GM18520 (cell line): ENCODE measurements around the gene ZFYVE28.

Experiments used
- ATAC-seq: cut with Tn5 transposase; IDR thresholded peaks from one replicate; pipeline ENCODE4 v1.9.1; 2021; ENCODE audit not compliant: unreplicated experiment

Gene ZFYVE28

DNA sequence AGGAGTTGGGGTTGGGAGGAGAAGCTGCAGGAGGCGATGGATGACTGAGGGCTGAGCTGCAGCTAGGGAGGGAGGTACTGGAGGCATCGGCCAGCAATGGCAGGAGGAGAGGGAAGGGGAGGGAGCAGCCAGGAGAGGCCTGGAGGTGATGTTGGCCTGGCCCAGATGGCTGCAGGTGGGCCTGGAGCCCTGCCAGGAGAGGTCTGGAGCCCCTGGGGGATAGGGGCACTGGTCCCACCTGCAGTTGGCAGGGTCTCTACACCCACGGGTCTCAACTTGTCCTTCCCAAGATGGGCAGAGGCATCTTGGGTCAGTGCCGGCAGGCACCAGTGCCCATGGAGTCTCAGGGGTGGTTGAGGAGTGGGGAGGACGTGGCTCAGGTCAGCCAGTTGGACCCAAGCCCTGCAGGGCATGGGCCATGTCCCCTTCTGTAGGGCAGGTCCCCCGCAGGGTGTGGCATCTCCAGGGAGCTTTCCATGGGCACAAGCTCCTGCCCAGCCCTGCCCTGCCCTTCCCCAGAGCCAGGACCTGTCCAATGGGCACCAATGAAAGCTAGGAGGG, 153.9 kb downstream of the ZFYVE28 start:
- no peak for ATAC-seq

DNA sequence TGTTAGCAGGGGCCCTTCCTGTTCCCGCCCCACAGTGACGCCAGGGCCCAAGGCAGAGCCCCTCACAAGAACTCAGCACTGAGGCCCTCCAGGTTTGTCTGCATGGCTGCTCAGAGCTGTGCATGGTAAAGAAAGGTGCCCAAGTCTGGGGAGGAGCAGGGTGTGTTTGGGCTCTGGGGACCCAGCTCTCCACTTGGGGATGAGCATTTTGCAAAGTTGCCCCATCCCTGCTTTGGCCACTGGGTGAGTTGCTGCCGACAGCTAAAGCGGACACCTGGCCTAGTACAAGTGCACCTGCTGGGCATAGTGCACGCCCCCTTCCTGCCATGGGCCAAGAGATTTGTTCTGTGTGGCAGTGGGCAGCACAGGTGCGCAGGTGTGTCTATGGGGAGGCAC, 154.5 kb downstream of the ZFYVE28 start:
- ATAC-seq, result no peak

- ATAC-seq, result no peak
Measured at GRCh38 chr4:2262944-2263250, 155.5 kb downstream of the ZFYVE28 start.

DNA sequence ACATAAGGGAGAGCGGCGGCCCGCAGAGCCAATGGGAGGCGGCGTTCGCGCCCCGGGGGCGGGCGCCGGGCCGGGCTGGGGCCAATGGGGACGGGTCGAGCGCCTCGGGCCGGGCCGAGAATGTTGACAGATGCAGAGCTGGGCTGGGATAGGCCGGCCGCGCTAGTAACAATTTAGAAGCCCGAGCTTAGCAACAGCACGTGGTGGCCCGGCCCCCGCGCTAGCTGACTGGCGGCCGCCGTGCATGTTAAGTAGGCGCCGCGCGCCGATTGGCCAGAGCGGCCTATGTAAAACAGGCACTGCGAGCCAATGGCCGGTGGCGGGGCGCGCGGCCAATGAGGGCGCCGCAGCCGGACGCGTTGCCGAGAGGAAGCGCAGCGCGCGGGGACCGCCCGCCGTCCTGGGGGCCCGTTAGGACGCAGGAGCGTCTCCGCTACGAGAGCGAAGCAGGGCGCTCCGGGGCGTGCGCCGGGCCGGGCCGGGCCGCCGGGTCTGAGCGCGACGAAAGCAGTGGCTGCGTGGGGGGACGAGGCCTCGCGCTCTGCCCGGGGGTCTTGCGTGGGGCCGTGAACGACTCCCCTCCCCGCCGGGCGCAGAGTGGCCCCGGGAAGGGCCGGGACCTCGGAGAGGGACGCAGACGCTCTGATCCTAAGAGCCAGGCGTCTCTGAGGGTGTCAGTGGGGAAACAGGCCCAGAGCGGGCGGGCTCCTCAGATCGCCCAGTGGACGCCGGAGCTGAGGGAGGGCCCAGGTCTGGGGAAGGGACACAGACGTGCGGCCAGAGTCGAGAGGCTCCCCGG, 156.1 kb downstream of the ZFYVE28 start:
- ATAC-seq, result peak; percentile 85

DNA sequence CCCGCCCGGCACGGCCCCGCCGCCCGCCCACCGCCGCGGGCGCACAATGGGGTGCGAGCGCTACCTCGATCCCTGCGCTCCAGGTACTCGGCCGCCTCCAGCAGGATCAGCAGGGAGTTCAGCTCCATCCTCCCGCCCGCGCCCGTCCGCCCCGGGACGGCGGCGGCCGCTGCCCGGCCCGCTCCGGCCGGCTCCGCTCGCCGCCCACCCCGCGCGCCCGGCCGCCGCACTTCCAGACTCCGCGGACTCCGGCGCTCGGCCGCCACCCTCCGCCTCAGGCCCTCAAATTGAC, 156.6 kb downstream of the ZFYVE28 start, which contains the start of gene MXD4:
Gene MXD4, minus strand, starts transcription at position 257 of the 292 bp plus-strand sequence. Its CDS starts 129 bp downstream, at position 128.
- ATAC-seq, result no peak

DNA sequence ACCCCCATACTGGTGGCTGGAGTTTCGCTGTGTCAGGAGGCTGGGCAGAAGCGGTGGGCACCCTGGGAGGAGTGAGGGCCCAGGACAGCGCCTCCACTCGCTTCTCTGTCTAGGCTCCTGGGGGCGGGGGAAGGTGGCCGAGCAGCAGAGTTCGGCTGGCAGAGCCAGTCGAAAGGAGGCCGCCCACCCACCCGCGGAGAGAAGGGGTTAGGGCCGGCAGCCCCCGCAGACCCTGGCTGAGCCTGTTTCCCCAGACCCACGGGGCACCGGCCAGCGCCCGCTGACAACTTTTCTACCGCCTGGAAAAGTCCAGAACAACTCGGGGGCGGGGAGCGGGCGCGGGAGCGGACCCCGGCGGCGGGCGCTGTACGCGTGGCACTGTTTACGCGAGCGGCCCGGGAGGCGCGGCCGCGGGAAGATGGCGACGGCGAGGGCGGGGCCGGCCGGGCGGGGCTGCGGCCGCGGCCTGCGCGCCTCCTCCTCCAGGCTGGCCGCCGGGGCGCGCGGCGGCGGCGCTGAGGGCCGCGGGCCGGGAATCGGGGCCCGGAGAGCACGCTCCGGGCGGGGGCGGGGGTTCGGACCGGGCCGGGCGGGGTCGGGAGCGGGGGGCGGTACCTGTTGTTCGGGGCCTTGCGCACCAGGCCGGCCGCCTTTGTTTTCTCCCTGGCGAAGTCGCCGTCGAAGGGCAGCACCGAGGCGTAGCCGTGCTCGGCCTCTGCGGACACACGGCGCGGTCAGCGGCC, 157.2 kb downstream of the ZFYVE28 start:
- ATAC-seq, result no peak

- no peak for ATAC-seq
Measured at GRCh38 chr4:2260344-2261109, 157.9 kb downstream of the ZFYVE28 start.

DNA sequence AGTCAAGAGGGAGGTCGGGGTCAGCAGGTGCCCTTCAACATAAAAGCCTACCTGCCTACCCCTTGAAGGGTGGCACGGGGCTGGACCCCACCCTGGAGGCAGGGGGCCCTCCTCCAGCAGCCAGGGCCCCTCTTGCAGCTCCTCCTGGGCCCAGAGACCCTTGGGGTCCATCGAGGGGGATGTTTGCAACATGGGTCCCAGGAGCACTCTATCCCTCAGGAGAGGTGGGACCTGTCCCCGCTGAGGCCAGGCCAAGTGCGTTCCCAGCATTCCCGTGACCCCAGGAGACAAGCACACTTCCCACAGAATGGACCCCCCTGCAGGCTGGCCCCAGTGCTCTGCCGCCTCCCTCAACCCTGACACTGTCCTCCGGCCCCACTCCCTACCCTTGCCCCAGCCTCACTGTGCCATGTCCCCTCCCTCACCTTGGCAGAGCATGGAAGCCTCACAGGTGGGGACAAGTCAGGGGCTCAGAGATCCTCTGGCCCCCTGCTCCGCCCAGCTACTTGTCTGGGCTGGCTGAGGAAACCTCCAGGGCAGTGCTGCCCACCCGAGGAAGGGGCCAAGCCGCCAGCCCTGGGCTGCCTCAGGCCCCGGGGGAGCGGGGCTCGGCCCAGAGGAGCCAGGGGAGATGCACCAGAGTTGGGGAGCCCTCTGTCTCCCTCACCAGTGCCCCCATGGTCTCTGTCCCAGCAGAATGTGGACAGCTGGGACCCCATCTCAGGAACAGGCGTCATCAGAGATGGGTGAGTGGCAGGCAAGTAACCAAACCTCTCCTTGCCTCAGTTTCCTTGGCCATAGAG, 158.7 kb downstream of the ZFYVE28 start:
- no peak for ATAC-seq

DNA sequence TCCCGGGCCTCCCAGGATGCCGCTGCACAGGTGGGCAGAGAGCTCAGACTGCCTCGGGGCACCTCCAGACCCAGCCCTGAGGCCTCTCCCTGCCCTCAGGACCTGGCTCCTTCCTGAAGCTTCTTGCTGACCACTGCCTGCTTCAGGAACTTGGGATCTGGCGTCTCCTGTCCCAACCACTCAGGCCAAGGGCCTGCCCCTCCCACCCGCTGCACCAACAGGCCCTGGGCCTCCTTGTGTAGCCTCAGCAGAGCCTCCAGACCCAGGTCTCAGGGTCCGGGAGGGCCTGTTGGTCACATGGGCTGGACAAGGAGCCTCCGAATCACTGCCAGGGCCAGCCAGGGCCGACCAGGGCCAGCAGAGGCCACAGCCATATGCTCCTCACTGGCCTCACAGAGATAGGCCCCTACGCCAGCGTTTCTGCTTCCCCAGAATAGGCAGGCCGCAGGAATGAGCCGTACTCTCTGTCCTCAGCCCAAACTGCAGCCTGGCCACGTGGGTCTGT, 159.4 kb downstream of the ZFYVE28 start:
- no peak for ATAC-seq

DNA sequence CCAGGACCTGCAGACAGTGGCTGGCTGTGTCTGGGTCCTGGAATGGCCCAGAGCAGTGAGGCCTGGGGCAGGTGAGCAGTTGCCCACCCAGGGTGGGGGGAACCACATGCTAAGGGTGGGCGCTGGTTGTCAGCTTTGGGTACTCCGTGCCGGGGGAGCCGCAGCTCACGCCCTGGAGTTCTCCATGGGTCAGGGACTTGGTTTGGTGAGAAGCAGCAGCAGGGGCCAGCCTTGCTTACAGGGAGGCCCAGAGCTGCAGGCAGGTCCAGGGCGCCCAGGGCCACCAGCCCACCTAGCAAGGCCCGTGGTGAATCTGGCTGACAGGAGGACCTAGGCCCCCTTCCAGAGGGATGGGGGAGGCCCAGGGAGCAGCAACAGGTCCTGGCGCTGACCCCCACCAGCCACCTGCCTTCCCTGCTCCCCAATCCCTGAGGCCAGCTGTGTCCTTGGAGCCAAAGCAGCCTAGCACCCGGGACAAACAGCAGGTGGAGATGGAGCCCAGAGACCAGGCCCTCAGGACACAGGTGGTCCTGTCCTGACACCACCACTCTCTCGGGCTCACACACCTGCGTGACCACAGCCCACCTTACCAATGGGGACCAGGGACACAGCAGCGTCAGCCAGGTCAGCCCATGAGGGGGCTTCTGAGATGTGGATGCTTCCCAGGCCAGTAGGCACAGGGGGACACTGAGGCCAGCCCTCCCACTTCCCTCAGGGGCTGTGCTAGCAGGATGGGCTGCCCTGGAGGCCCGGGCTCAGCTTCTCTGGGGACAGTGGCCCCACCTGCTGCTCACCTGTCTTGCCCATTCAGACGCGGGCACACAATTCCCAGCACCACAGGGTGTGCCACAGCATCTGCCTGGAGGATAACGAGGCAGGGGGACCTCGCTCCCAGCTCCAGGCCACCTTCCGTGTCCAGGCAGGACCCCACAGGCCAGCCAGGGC, 160.1 kb downstream of the ZFYVE28 start:
- no peak for ATAC-seq

DNA sequence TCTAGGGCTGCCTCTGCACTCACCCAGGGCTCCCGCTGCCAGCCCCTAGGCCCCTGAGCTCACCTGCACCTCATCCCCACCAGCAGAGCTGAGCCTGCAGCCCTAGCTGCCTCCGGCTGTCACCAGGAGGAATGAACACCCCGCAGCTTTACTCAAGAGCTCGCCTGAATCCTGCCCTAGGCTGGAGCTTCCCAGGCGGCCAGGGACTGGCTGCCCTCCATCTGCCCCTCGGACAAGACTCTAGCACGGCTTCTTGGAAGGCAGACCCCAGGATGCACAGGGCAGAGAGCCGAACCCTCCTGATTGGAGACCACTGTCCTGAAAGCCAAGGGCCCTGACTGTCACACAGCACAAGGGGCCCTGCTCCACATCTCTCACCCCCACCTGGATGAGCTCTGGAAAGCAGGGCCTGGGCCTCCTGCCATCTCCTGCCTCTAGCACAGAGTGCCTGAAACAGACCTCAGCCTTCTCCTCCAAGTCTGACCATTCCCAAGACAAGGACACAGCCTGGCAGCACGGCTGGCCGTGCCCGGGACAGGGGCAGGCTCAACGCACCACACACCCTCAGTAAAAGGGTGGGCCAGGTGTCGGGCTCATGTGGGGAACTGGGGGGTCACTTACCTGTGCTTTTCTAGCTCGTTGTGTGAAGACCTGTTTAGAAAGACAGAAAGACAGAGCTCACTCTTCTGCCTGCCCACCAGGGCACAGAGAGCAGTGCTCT, 160.9 kb downstream of the ZFYVE28 start:
- no peak for ATAC-seq

DNA sequence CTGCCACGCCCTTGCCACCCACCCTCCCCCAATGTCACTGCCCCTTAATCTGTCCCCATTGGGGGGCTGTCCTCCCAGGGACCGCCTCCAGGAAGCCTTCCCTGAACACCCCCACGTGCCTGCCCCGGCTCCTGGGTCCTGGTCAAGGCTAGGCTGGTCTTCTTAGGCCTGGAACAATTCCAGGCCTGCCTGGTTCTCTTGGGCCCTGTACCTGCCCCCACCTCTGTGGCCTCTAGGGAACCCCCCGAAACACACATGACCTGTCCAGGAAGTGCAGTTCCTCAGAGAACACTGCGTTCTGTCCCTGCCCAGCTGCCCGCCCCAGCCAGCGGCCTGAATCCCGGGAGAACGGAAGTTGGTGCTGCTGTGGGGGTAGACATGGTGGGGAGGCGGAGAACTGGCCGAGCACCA, 161.7 kb downstream of the ZFYVE28 start:
- ATAC-seq, result no peak

DNA sequence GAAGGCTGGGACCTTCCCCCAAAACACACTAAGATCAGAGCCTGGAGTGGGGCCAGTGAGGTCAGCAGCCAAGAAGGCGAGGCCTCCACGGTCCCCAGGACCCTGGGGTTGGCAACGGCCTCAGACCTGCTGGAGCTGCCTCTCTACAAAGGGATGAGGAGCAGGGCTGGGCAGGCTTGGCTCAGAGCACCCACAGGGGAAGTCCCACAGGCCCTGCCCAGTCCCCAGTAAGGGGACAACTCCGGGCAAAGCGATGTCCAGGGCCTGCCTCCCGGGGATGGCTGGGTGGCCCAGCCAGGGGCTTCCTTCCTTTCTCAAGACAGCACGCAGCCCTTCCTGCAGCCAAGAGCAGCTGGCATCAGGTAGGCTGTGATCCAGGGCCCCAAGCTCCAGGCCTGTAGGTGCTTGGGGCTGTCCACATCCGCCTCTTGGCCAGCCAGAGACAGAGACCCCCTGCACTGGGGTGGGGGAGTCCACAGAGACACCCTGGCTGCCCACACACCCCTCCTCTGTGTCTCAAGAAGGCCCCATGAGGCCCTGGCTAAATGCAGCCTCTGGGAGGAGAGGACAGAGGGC, 162.2 kb downstream of the ZFYVE28 start:
- ATAC-seq, result no peak

GRCh38 chr4:2255501-2256155, 162.8 kb downstream of the ZFYVE28 start:
- no peak for ATAC-seq

DNA sequence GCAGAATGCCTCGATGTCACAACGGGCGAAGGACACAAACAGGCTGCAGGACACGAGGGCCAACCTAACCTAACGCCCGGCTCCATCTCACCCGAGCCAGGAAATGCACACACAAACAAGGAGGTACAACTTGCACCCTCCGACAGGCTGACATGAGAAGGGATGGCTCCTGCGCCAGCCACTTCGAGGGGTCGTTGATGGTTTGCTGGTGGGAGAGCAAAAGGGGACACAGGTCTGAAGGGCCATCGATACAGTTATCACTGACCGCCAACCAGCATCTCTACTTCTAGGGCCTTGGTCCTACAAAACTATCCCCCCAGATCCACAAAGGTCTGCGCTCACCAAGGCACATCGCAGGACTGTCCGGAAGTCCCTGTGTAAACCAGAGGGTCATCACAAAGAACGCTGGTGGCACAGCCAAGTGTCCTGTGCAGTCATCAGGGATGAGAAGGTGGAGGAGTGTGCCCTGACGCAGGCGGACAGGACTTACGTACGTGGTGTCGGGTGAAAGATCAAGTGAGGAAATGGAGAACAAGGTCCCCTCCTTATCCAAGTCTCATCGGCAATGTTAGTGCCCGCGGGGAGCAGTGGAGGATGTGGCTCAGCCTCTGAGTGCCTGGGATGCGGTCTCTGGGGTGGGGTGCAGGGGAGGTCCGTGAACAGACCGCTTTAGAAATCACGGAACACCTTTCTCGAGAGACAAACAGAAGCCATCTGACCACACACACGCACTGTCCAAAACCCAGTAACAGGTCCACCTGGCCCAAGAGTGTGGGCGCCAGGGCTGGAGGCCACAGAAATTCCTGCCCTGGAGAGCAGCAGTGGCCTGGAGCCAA, 163.6 kb downstream of the ZFYVE28 start:
- no peak for ATAC-seq

- ATAC-seq, result no peak
Measured at GRCh38 chr4:2253160-2254084, 165.0 kb downstream of the ZFYVE28 start.
